Astrocyte of the spinal cord (primary cell): ENCODE data around the gene FBXL17.

Experiments
- DNase-seq: peaks from one replicate; pipeline ENCODE4 v3.0.0; 2011; ENCODE audit warnings: low read depth, low spot score
- H3K4me3 ChIP-seq: 2 replicates; pipeline ENCODE4 v1.5.1; 2011; ENCODE audit warnings: low read depth, mild to moderate bottlenecking, low read length, moderate library complexity
- CTCF ChIP-seq: IDR thresholded peaks from 2 replicates; pipeline ENCODE4 v1.5.1; 2012; ENCODE audit warnings: low read depth, mild to moderate bottlenecking, low read length, inconsistent platforms
- in situ Hi-C: cut with HindIII; loops from 2 replicates; pipeline ENCODE4 v1.10.0; 2017; ENCODE audit warnings: low sequenced_read_pairs

The FBXL17 gene

GRCh38 chr5:107916731-107917725 lies 464.9 kb downstream of the FBXL17 start:
- no peak for DNase-seq
- H3K4me3 ChIP-seq: no peak overlapping the region
- in situ Hi-C loops: no loop called here
- no peak for TF ChIP-seq CTCF

DNA sequence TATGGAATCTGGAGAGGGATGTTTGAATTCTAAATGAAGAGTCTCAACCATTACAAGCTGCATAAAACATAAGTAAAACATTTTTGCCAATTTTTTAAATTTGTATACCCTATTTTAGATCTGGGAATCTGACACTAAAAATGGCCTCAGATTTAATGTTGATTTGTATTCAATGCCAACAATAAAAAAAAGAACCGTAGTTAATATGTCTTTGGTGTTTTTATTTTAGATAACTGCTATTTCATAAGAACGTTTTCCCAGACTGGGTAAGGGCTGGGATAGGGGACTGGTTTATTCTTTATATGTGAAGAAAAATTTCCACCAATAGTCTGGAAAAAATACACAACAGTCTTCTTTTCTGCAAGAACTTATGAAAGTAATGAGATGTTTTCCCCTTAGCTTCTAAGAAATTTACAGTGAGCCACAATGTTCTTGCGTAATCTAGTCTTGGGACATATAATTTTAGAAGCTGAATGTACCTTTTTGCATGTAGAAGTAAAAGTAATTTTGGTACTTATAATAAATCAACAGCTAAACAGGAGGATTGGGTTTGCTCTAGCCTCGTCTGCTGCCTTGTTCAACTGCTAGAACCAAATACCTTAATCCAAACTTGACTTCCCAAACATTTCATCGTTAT lies 466.6 kb downstream of the FBXL17 start:
- TF ChIP-seq CTCF: no peak
- no peak overlapping the region for H3K4me3 ChIP-seq
- in situ Hi-C loops: no loop called here
- DNase-seq: no peak

DNA sequence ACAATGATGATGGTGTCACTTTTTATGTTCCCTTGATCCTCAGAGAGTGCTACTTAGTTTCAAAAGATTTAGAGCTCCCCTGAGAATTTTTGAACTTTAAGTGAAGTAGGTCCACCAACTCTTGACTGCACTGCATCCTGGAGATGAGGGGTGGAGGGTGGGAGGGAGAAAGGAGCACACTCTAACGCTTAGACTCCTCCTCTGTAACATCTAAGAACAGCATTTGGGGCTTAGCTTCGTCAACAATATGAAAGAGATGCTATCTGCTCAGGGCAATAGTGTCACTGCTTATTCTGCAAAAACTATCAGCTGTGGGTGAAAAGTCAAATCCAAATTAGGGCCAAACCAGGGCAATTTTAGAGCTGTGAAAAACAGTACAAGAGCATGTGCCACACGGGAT lies 468.4 kb downstream of the FBXL17 start:
- DNase-seq: no peak
- TF ChIP-seq CTCF: no peak
- H3K4me3 ChIP-seq: no peak overlapping the region
- in situ Hi-C loops: no loop called here

DNA sequence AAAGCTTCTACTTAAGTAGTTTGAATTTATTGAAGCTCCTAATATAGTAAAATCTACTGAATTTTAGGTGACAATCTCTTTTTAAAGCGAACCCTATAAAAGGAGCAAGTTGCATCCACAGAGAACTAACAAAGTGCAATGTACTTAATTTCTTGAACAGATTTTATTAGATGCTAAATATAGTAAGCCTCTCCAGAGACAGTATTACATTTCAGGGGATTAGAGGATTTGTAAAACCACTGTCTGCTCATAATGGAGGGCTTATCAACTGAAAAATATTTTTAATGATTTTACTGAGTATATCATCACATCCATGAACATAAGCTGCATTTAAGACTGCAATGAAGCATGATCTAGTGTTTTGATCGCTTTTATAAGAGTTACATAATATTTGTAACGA lies 481.2 kb downstream of the FBXL17 start:
- DNase-seq: no peak
- H3K4me3 ChIP-seq: no peak overlapping the region
- in situ Hi-C loops: no loop called here
- TF ChIP-seq CTCF: no peak

DNA sequence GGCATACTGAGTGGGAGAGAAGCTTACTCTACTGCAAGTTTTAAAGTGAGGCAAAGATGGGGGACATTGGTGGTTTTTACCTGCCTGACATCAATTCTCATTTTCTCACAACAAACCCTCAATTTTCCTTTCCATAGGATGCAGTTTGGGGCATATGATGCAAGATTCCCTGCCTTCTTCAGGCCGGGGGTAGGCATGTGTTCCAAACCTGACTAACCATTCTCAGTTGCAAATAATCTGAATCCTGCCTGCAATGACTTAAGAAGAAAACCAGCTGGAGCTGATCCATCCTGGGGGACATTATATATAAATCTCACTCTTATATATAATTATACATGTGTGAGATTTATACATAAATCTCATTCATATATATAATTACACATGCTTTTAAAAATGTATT lies 487.5 kb downstream of the FBXL17 start:
- DNase-seq: no peak
- no peak overlapping the region for H3K4me3 ChIP-seq
- no peak for TF ChIP-seq CTCF
- in situ Hi-C loops: no loop called here

DNA sequence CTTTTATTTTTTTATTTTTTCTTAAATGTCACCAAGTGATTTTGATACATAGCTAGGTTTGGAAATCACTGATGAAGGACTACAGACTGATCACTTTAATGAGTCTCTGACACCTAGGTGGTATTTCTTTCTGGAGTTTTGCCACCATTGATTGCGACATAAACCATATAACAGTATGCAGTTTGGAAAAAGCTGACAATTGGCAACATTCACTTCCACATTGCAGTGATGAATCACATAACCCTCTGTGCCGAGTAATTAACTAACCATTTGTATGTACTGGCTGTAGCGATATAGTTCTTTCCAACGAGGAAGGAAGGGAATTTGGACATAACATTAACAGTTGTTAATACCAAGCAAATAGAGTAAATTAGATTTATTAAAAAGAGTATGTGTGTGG lies 488.3 kb downstream of the FBXL17 start:
- H3K4me3 ChIP-seq: no peak overlapping the region
- no peak for TF ChIP-seq CTCF
- peak; percentile 68 for DNase-seq
- in situ Hi-C loops: no loop called here
